Tibial artery (tissue), 4 donors: ENCODE data around the gene HDAC2.
"Not testable (repeated sequence)": the region's sequence is repeated elsewhere in the genome, so short reads cannot be mapped to it uniquely, and the experiment has no call there.

ENCODE experiments used
- DNase-seq, 2 donors: peaks; one replicate each; pipeline ENCODE4 v3.0.0-alpha.2; 2019
- H3K27ac ChIP-seq, 2 donors: fragments of 200-600 bp; sonication (generic) in 1 of 2; 1 replicate in 1 of 2; 2 replicates in 1 of 2; pipeline ENCODE4 v1.5.1; 2018 to 2019; ENCODE audit warnings: mild to moderate bottlenecking in 1 of 2
- H3K27me3 ChIP-seq, 2 donors: fragments of 200-600 bp; sonication (generic) in 1 of 2; one replicate each; pipeline versions ENCODE4 v1.5.1 to v1.6.0; 2016 to 2019
- H3K36me3 ChIP-seq, 3 donors: fragments of 200-600 bp; sonication (generic) in 2 of 3; one replicate each; pipeline ENCODE4 v1.5.1; 2016 to 2019; ENCODE audit warnings: mild to moderate bottlenecking in 2 of 3
- H3K4me1 ChIP-seq, 4 donors: fragments of 200-600 bp; sonication (generic) in 2 of 4; 1 replicate in 3 of 4; 2 replicates in 1 of 4; pipeline ENCODE4 v1.5.1; 2016 to 2019
- H3K4me3 ChIP-seq, 2 donors: fragments of 200-600 bp; sonication (generic) in 1 of 2; 1 replicate in 1 of 2; 2 replicates in 1 of 2; pipeline ENCODE4 v1.5.1; 2018 to 2019; ENCODE audit warnings: mild to moderate bottlenecking in 2 of 2
- H3K9me3 ChIP-seq, 3 donors: fragments of 200-600 bp; sonication (generic) in 1 of 3; one replicate each; pipeline ENCODE4 v1.5.1; 2016 to 2019
- intact Hi-C: fragments of 100-400 bp; cut with DNase I; formaldehyde crosslinking; loops from one replicate; pipeline ENCODE4 v1.15.0; 2023; ENCODE audit warnings: low total_unique reads
- TF ChIP-seq, protein P1 (sequence below), 2 experiments: fragments of 200-600 bp in 1 of 2; fragments of 450-650 bp in 1 of 2; IDR thresholded peaks; one replicate each; pipeline ENCODE4 v1.5.1; 2017 to 2019; ENCODE audit warnings: antibody characterized with exemption in 2 of 2, mild to moderate bottlenecking in 1 of 2, moderate library complexity in 1 of 2

Gene HDAC2

GRCh38 chr6:113970805-113971676 lies at the start of gene HDAC2:
Gene HDAC2, minus strand, starts transcription at chr6:113971148. Its CDS starts 240 bp downstream, at chr6:113970908.
- Histone ChIP-seq H3K27me3 (no peaks in the 10 kb centered on the region), H3K9me3 (no peaks in the 10 kb centered on the region), H3K27ac (peak within 1 kb of the TSS; percentile 90 to 96), H3K4me1 (peaks cover 0 to 36% (median 24%) of the 10 kb centered on the region in 4 donors), H3K36me3 (no peaks in the 10 kb centered on the region), H3K4me3 (peak within 1 kb of the TSS; percentile 85 to 99)
- TF ChIP-seq, protein P1, sequence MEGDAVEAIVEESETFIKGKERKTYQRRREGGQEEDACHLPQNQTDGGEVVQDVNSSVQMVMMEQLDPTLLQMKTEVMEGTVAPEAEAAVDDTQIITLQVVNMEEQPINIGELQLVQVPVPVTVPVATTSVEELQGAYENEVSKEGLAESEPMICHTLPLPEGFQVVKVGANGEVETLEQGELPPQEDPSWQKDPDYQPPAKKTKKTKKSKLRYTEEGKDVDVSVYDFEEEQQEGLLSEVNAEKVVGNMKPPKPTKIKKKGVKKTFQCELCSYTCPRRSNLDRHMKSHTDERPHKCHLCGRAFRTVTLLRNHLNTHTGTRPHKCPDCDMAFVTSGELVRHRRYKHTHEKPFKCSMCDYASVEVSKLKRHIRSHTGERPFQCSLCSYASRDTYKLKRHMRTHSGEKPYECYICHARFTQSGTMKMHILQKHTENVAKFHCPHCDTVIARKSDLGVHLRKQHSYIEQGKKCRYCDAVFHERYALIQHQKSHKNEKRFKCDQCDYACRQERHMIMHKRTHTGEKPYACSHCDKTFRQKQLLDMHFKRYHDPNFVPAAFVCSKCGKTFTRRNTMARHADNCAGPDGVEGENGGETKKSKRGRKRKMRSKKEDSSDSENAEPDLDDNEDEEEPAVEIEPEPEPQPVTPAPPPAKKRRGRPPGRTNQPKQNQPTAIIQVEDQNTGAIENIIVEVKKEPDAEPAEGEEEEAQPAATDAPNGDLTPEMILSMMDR (IDR thresholded peaks at IDR 0.05), result no peak
- DNase-seq, result peak; percentile 68 to 87
- intact Hi-C loops, result no loop called here

DNA sequence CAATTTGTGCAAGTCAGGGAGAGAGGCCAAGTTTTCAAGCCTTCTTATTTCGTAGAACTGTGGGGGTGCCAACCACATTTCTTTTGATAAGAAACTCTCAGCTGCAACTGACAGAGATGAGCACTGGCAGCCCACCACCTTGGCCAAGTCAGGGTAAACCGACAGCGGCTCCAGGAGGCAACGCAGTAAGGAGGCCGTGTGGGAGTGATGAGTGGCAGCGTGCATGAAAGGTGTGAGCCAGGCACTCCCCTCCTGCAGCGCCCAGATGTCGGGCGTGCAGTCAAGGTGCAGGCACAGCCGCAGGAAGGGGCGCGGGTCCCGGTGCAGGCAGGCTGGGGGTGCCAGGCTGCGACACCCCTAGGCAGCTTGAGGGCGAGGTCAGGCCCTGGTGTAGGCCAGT lies 49.2 kb upstream of the HDAC2 start:
- no peak overlapping the region for H3K4me3 ChIP-seq
- intact Hi-C loops, result no loop called here
- no peak overlapping the region for H3K27ac ChIP-seq
- H3K27me3 ChIP-seq, result no peaks in the 10 kb centered on the region
- H3K36me3 ChIP-seq, result no peaks in the 10 kb centered on the region
- TF ChIP-seq, protein P1 (IDR thresholded peaks at IDR 0.05), result no peak
- no peak for DNase-seq
- no peaks in the 10 kb centered on the region for H3K9me3 ChIP-seq
- no peaks in the 10 kb centered on the region for H3K4me1 ChIP-seq

GRCh38 chr6:114017146-114017545 lies 46.2 kb upstream of the HDAC2 start:
- H3K4me1 ChIP-seq, H3K27me3 ChIP-seq, intact Hi-C loops: not testable (repeated sequence)

GRCh38 chr6:114014106-114014505 lies 43.2 kb upstream of the HDAC2 start:
- H3K27ac ChIP-seq, H3K4me3 ChIP-seq, intact Hi-C loops, H3K4me1 ChIP-seq, H3K36me3 ChIP-seq, H3K9me3 ChIP-seq, H3K27me3 ChIP-seq: not testable (repeated sequence)
- DNase-seq, result peak in 1 of 2 donors; percentile 36

More at GRCh38 chr6:114017146-114017545, 46.2 kb upstream of the HDAC2 start:
- H3K36me3 ChIP-seq, DNase-seq, H3K4me3 ChIP-seq, H3K27ac ChIP-seq, H3K9me3 ChIP-seq: not testable (repeated sequence)

GRCh38 chr6:114011486-114011885 lies 40.5 kb upstream of the HDAC2 start:
- H3K27me3 ChIP-seq, DNase-seq, H3K4me3 ChIP-seq, H3K36me3 ChIP-seq, H3K4me1 ChIP-seq, intact Hi-C loops, H3K27ac ChIP-seq, H3K9me3 ChIP-seq: not testable (repeated sequence)

DNA sequence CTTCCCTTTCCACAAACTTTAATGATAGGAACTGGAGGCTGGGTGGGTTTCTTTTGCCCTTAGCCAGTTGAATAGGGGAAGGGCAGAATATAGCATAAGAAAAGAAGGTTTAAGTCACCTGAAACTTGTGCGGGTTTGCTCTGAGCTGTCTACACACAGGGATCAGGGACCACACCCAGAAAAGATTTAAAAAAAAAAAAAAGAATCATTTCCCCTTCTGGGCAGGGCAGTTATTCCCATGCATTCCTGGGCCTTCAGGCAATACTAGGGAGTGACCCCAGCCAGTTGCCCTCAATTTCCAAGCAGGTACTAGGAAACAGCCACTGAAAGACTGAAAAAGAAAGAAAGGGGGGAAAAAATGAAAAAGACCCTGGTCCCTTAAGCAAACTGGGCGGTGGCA lies 39.6 kb upstream of the HDAC2 start:
- H3K4me1 ChIP-seq, result peaks cover 0 to 4% (median 0%) of the 10 kb centered on the region in 4 donors
- H3K4me3 ChIP-seq, result no peak overlapping the region
- no peaks in the 10 kb centered on the region for H3K9me3 ChIP-seq
- DNase-seq, result no peak
- no peaks in the 10 kb centered on the region for H3K36me3 ChIP-seq
- intact Hi-C loops, result no loop called here
- H3K27ac ChIP-seq, result no peak overlapping the region
- TF ChIP-seq, protein P1 (IDR thresholded peaks at IDR 0.05), result no peak
- no peaks in the 10 kb centered on the region for H3K27me3 ChIP-seq

- no peaks in the 10 kb centered on the region for H3K27me3 ChIP-seq
- no peak overlapping the region for H3K4me3 ChIP-seq
- no peak for DNase-seq
- intact Hi-C loops, result no loop called here
- no peaks in the 10 kb centered on the region for H3K36me3 ChIP-seq
- no peak overlapping the region for H3K27ac ChIP-seq
- TF ChIP-seq, protein P1 (IDR thresholded peaks at IDR 0.05), result no peak
- H3K9me3 ChIP-seq, result no peaks in the 10 kb centered on the region
- peaks cover 0 to 4% (median 0%) of the 10 kb centered on the region in 4 donors for H3K4me1 ChIP-seq
Measured at GRCh38 chr6:114009192-114009591, 38.2 kb upstream of the HDAC2 start.
